ENCODE results near the gene TSPAN9.

DNA sequence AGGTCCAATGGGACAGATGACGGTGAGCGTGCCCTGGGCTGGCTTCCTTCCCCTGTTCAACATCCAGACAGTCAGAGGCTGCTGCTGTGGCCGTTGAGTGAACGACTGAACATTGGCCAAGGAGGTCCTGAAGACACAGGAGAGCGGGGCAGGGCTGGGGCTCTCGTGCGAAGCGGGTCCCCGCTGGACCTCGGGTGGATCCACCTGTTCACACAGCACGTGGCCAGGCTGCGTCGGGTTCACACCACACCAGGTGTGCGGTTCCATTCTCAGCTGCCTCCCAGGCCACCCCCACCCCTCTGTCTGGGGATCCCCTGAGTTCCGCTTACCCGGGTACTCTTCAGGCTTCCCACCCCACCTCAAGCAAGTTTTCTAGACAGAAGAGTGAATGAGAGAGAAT, 214.8 kb downstream of the TSPAN9 start:
- TF ChIP-seq, protein P1, sequence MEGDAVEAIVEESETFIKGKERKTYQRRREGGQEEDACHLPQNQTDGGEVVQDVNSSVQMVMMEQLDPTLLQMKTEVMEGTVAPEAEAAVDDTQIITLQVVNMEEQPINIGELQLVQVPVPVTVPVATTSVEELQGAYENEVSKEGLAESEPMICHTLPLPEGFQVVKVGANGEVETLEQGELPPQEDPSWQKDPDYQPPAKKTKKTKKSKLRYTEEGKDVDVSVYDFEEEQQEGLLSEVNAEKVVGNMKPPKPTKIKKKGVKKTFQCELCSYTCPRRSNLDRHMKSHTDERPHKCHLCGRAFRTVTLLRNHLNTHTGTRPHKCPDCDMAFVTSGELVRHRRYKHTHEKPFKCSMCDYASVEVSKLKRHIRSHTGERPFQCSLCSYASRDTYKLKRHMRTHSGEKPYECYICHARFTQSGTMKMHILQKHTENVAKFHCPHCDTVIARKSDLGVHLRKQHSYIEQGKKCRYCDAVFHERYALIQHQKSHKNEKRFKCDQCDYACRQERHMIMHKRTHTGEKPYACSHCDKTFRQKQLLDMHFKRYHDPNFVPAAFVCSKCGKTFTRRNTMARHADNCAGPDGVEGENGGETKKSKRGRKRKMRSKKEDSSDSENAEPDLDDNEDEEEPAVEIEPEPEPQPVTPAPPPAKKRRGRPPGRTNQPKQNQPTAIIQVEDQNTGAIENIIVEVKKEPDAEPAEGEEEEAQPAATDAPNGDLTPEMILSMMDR (IDR thresholded peaks at IDR 0.05; ENCODE audit: insufficient read depth, low read depth, low read length): no peak
- no peak for TF ChIP-seq EZH2 (IDR thresholded peaks at IDR 0.05; ENCODE audit: insufficient read depth, low read length)
